GM11168 (cell line): ENCODE results near the gene IFI27L2.

ENCODE experiments used
- in situ Hi-C: fragments of 300-500 bp; cut with MboI; formaldehyde crosslinking; loops from one replicate; pipeline ENCODE4 v1.12.0; 2022; ENCODE audit warnings: low sequenced_read_pairs; ENCODE audit not compliant: unreplicated experiment

The IFI27L2 gene

GRCh38 chr14:94110552-94111181 is 18.7 kb downstream of the IFI27L2 start, which contains the start of gene IFI27:
Gene IFI27 (plus strand): TSS chr14:94110736.
- in situ Hi-C loops, result no loop called here

DNA sequence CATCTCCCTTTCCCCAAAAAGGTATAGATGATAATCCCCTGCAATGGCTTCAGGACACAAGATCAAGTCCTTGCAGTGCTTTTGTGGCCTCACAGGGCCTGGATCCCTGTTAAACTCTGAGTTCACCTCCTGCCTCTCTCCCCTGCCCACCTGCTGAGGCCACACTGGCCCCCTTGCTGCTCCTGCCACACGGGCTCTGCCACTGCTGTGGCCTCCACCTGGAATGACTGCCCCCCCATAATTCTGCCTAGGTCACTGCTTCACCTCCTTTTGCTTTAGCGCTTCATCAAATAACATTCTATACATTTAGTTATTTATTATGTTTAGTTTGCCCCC is 19.5 kb downstream of the IFI27L2 start:
- in situ Hi-C loops, result no loop called here

GRCh38 chr14:94104731-94105130 is 24.7 kb downstream of the IFI27L2 start:
- in situ Hi-C loops, result no loop called here

DNA sequence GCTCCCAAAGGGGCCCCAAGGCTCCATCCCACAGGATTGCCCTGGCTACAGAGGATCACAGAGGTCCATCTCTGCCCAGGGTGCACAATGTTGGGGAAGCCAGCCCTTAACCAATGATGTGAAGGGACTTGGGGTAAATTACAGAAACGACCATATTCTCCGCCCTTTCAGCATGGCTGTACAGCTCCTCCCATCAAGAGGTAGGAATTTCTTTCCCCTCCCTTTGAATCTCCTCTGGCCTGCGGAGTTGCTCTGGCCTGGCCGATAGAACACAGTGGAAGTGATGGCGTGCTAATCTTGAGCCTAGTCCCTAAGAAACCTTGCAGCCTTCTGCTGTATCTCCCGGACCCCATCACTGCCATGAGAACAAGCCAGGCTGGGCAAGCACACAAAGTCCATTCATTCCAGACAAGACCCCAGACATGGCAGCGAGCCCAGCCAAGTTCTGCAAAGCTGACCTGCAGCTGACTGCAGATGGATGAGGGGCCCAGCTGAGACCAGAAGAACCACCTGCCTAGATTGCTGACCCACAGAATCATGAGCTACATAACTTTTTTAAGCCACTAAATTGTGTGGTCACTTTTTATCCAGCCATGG is 25.8 kb downstream of the IFI27L2 start:
- in situ Hi-C loops, result no loop called here

DNA sequence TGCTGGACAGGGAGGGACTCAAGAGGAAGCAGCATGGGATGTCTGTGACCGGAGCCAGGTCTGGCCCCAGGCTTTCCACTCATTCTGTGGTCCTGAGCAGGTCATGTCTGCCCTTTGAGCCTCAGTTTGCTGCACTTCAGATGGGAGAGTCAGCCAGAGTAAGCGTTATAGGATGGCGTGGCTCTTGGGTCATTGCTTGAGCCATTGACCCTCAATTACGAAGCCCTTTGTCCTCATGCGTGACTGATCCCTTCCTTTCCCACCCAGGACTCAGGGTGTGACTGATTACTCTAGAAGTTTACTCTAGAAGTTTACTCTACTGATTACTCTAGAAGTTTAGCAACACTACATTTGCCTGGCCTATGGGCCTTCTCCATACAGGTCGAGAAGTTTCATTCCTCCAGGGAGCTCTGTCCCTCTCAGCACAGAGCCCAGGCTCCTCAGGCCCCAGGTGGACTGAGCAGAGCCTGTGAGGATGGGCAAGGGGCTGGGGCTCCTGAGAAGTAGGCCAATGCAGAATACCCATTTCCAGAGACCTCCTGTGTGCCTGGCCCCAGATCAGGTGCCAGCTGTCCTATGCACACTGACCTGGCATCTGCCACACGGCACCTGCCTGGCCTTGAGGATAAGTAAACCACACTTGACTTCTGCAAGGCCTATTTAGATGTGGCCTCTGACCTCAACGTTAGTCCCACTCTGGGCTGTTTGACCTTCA is 26.5 kb downstream of the IFI27L2 start:
- in situ Hi-C loops, result no loop called here

GRCh38 chr14:94101748-94102147 is 27.7 kb downstream of the IFI27L2 start:
- in situ Hi-C loops, result no loop called here

GRCh38 chr14:94100847-94101246 is 28.6 kb downstream of the IFI27L2 start:
- in situ Hi-C loops, result no loop called here

DNA sequence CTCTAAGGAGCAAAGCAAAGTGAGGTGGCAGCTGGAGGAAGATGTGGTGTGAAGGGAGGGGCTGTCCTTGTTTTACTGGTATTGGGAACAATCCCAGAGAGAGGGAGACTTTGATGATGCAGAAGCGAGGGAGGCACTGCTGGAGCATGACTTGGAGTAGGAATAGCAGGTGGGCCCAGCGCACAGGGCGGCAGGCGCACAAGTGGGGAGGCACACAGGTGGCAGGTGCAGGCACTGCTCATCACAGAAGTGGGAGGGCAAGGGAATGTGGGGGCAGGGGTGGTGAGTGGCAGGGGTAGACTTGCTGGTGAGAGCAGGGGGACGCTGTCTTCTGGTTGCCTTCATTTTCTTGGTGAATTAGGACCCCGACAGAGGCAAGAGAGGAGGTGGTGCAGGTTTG is 30.4 kb downstream of the IFI27L2 start:
- in situ Hi-C loops, result no loop called here

DNA sequence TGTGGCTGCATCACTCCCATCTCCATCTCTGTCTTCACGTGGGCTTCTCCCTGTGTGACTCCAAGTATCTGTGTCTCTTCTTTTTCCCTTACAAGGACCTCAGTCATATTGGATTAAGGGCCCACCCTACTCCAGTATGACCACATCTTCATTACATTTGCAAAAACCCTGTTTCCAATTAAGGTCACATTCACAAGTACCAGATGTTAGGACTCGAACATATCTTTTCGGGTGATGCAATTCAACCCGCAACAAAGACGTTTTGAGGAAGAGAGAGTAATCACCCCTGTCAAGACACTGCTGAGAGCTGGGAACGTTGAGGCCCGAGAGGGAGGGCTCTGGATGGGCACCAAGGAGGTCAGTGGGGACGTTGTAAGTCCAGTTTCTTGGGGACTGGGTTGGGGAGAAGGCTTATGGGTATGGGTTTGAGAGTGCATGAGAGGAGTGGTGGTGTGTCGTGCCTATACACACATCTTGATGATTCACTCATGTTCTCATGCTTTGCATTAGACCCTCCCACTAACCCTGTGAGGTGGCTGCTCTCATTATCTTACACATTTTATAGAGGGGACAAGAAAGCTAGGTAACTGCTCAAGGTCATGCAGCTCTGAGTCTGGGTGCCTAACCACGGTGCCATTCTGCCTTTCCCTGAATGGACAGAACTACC is 30.9 kb downstream of the IFI27L2 start:
- in situ Hi-C loops, result no loop called here

- in situ Hi-C loops, result no loop called here
Measured at GRCh38 chr14:94097091-94097490, 32.3 kb downstream of the IFI27L2 start.

DNA sequence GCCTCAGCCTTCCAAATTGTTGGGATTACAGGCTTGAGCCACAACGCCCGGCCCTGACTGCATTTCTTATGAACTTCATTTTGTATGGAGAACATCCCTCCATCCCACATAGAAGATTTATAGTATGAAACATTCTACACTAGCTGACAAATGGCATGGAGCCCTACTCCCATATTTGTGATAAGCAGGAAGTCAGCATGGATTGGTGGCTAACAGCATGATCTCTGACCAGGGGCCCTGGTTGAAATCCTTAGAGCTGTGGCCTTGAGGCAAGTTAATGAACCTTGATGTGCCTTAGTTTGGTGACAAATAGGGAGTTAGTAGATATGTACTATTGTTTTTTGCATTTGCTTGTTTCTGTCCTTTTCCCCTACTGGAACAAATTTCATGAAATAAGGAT is 36.0 kb downstream of the IFI27L2 start:
- in situ Hi-C loops, result no loop called here

- in situ Hi-C loops, result no loop called here
Measured at GRCh38 chr14:94089479-94089878, 39.9 kb downstream of the IFI27L2 start.

DNA sequence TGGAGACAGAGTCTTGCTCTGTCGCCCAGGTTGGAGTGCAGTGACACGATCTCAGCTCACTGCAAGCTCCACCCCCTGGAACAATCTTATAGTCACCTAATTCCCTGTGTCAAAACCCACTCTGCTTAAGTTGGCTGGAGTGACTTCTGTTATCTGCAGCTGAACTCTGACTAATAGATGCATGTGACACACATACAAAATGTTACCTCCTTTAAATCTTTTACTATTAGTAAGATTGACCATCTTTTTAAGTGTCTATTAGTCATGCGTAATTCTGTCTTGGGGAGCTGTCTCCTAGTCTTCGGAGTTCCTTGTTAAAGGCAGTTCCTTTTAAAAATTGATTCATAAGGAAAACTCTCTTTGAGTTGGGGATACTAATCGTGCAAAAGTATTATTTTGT is 40.9 kb downstream of the IFI27L2 start:
- in situ Hi-C loops, result no loop called here

DNA sequence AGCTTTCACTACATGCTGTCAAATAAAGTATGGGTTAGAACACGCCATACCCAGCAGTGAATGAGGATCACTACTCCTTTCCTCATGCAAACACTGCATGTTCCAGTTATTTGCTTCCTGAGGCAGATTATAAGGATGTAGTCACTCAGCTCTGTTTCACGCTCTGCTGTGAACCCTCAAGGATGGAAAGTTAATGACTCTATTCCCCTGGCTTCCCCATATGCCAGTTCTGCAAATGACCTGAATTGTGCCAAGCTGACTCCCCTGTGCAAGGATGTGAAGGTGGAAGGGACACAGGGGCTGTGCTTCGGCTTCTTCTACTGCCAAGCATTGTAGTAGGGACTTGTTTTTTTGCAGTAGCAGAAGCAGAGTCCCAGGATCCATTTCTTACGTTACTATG is 41.5 kb downstream of the IFI27L2 start:
- in situ Hi-C loops, result no loop called here

- in situ Hi-C loops, result no loop called here
Measured at GRCh38 chr14:94081386-94081820, 48.0 kb downstream of the IFI27L2 start.

GRCh38 chr14:94080621-94081385 is 48.6 kb downstream of the IFI27L2 start, which contains the start of the genes DDX24 and IFI27L1:
Gene DDX24 (minus strand): TSS chr14:94081202. CDS start chr14:94079742, 1,460 bp downstream.
Gene IFI27L1 (plus strand): TSS chr14:94081310. CDS start chr14:94096938, 15,628 bp downstream.
- in situ Hi-C loops, result no loop called here

GRCh38 chr14:94079891-94080620 is 49.3 kb downstream of the IFI27L2 start:
- in situ Hi-C loops, result no loop called here

DNA sequence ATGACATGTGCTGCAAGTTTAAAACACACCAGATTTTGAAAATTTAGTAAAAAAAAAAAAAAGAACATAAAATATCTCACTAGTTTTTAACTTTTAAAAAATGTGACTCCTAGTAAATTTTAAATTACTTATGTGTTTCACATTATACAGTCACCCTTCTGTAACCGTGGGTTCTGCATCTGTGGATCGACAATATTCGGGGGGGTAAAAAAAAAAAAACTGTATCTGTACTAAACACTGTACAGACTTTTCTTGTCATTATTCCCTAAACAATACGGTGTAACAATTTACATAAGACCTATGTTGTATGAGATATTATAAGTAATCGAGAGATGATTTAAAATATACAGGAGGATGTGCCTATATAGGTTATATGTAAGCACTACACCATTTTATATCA is 51.6 kb downstream of the IFI27L2 start:
- in situ Hi-C loops, result no loop called here
